GM12874 (cell line): ENCODE results near the gene EML2.

Source experiments
- TF ChIP-seq, protein P1 (sequence below): IDR thresholded peaks from 2 replicates; pipeline ENCODE4 v1.5.1; 2011; ENCODE audit warnings: low read depth, mild to moderate bottlenecking, control low read depth, low read length, moderate library complexity; ENCODE audit not compliant: insufficient read depth

Gene EML2

DNA sequence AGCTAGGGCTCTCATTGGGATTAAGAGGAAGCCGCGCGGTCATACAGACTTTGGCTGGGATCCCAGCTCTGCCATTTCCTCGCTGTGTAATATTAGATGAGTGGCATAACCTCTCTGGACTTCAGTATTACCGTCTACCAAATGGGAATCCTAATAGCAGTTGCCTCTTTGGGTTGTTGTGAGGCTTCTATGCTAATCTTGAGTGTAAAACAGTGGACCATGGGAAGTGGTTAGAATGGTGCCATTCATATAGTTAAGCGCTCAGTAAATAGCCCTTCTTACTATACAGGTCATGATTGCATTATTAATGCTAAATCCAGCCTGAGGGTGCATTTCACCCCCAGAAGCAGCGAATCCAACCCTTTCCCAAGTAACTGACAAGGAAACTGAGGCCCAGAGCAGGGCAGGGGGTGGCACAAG, 54.0 kb downstream of the EML2 start:
- TF ChIP-seq, protein P1, sequence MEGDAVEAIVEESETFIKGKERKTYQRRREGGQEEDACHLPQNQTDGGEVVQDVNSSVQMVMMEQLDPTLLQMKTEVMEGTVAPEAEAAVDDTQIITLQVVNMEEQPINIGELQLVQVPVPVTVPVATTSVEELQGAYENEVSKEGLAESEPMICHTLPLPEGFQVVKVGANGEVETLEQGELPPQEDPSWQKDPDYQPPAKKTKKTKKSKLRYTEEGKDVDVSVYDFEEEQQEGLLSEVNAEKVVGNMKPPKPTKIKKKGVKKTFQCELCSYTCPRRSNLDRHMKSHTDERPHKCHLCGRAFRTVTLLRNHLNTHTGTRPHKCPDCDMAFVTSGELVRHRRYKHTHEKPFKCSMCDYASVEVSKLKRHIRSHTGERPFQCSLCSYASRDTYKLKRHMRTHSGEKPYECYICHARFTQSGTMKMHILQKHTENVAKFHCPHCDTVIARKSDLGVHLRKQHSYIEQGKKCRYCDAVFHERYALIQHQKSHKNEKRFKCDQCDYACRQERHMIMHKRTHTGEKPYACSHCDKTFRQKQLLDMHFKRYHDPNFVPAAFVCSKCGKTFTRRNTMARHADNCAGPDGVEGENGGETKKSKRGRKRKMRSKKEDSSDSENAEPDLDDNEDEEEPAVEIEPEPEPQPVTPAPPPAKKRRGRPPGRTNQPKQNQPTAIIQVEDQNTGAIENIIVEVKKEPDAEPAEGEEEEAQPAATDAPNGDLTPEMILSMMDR, result no peak

GRCh38 chr19:45584332-45585157, 54.7 kb downstream of the EML2 start, which contains the start of gene OPA3:
Gene OPA3, minus strand, starts transcription at chr19:45584802. Its CDS starts 38 bp downstream, at chr19:45584764.
- TF ChIP-seq, protein P1, result no peak

DNA sequence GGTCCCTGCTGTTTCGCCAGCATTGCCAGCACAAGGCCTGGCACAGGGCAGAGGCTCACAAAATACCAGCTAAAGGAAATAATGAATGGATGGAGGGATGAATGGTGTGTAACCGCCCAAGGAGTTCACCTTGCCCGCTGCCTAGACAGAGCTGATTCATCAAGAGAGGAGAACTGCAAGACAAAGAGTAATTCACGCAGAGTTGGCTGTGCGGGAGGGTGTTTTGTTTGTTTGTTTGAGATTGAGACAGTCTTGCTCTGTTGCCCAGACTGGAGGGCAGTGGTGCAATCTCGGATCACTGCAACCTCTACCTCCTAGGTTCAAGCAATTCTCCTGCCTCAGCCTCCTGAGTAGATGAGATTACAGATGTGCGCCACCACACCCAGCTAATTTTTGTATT, 57.6 kb downstream of the EML2 start:
- TF ChIP-seq, protein P1, result no peak

GRCh38 chr19:45578861-45579260, 60.3 kb downstream of the EML2 start:
- TF ChIP-seq, protein P1, result no peak

- TF ChIP-seq, protein P1, result no peak
Measured at GRCh38 chr19:45577111-45577905, 61.9 kb downstream of the EML2 start.

GRCh38 chr19:45576682-45577081, 62.5 kb downstream of the EML2 start:
- TF ChIP-seq, protein P1, result no peak

DNA sequence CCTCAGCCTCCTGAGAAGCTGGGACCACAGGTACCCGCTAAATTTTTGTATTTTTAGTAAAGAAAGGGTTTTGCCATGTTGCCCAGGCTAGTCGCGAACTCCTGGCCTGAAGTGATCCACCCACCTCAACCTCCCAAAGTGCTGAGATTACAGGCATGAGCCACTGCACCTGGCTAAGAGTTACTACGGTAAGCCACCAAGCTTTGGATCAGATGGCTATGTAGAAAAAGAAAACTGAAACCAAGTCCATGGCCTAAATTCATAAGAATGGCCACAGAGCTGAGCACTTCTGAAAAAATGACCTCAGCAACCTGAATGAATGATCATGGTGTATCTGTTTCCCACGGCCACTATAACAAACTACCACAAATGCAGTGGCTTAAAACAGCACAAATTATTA, 64.0 kb downstream of the EML2 start:
- TF ChIP-seq, protein P1, result no peak
